Spleen (tissue), 13 donors: ENCODE measurements around the gene TRIM23. TPM values are rescaled to one million over a fixed set of nuclear protein-coding genes. Genes with fewer than 3 reads are reported as not detected.

Experiments
- DNase-seq: peaks from one replicate; pipeline ENCODE4 v3.0.0-alpha.2; 2020
- H3K27ac ChIP-seq, 8 donors: fragments of 200-600 bp; sonication (generic) in 7 of 8; 1 replicate in 4 of 8; 2 replicates in 4 of 8; pipeline versions ENCODE4 v1.5.0 to v1.8.0; 2016 to 2021; ENCODE audit warnings: inconsistent platforms in 4 of 8, mild to moderate bottlenecking in 4 of 8, moderate library complexity in 1 of 8
- H3K27me3 ChIP-seq, 7 donors: fragments of 200-600 bp; sonication (generic) in 6 of 7; replicated peaks in 1 of 7; 1 replicate in 4 of 7; 2 replicates in 3 of 7; pipeline versions ENCODE4 v1.5.0 to v1.8.0; 2016 to 2021; ENCODE audit warnings: inconsistent platforms in 3 of 7, mild to moderate bottlenecking in 1 of 7
- H3K36me3 ChIP-seq, 6 donors: fragments of 200-600 bp; sonication (generic) in 5 of 6; 1 replicate in 4 of 6; 2 replicates in 2 of 6; pipeline versions ENCODE4 v1.5.0 to v1.8.0; 2016 to 2021; ENCODE audit warnings: inconsistent platforms in 2 of 6
- H3K4me1 ChIP-seq, 6 donors: fragments of 200-600 bp; sonication (generic) in 5 of 6; 1 replicate in 3 of 6; 2 replicates in 3 of 6; pipeline versions ENCODE4 v1.5.0 to v1.8.0; 2016 to 2021; ENCODE audit warnings: inconsistent platforms in 3 of 6
- H3K4me3 ChIP-seq, 8 donors: fragments of 200-600 bp; sonication (generic) in 7 of 8; 1 replicate in 4 of 8; 2 replicates in 4 of 8; pipeline versions ENCODE4 v1.5.0 to v1.8.0; 2016 to 2021; ENCODE audit warnings: inconsistent platforms in 4 of 8, mild to moderate bottlenecking in 4 of 8, moderate library complexity in 2 of 8
- H3K9me3 ChIP-seq, 8 donors: fragments of 200-600 bp; sonication (generic) in 7 of 8; 1 replicate in 4 of 8; 2 replicates in 4 of 8; pipeline versions ENCODE4 v1.5.0 to v1.8.0; 2016 to 2021; ENCODE audit warnings: inconsistent platforms in 4 of 8
- POLR2A ChIP-seq, 3 donors: fragments of 450-650 bp; IDR thresholded peaks; one replicate each; pipeline ENCODE4 v1.5.1; 2017; ENCODE audit warnings: antibody characterized with exemption in 3 of 3, mild to moderate bottlenecking in 1 of 3
- POLR2AphosphoS5 ChIP-seq, 3 donors: sonication (generic); formaldehyde crosslinking; IDR thresholded peaks; one replicate each; pipeline ENCODE4 v1.5.1; 2017; ENCODE audit warnings: antibody characterized with exemption in 3 of 3
- WGBS, 5 donors: extraction: QIAGEN DNeasy Blood & Tissue Kit in 3 of 5; methylation state at CpG; one replicate each; pipeline versions ENCODE4 v1.1.5 to v1.1.7; 2013 to 2018; 5-methylcytosine and 5-hydroxymethylcytosine counted together
- intact Hi-C: fragments of 100-400 bp; cut with DNase I; formaldehyde crosslinking; loops from one replicate; pipeline ENCODE4 v1.15.0; 2023; ENCODE audit warnings: low total_unique reads
- long read RNA-seq, 2 donors: transcript quantifications; one replicate each; lab custom pipeline, GENCODE V29; 2026
- polyA plus RNA-seq, 3 donors: library from polyadenylated mRNA; stranded (reverse); fragments of 200-250 nt; gene quantifications; one replicate each; pipeline ENCODE4 v1.2.1, GENCODE V29; 2013
- total RNA-seq, 7 donors: library from RNA; depleted of rRNA in 3 of 7; stranded (reverse); fragments of >200 nt in 3 of 7; fragmentation: NEBNext Ultra II Directional in 4 of 7; extraction: Animal tissue kit (Norgen Biotek cat#: 25700) in 4 of 7; gene quantifications; one replicate each; pipeline versions ENCODE4 v1.1.0 to v1.2.1, GENCODE V29; 2016 to 2021
- TF ChIP-seq, protein P1 (sequence below), 11 experiments: fragments of 200-600 bp in 7 of 11; fragments of 450-650 bp in 4 of 11; sonication (generic) in 4 of 11; IDR thresholded peaks in 8 of 11; conservative IDR thresholded peaks in 3 of 11; 1 replicate in 7 of 11; 2 replicates in 4 of 11; pipeline versions ENCODE4 v1.4.0 to v1.8.0; 2016 to 2021; ENCODE audit warnings: antibody characterized with exemption in 11 of 11, inconsistent platforms in 4 of 11, mild to moderate bottlenecking in 1 of 11
- donor health status: healthy with polysubstance abuse.
- donor health status: DM: no; HTN: no; CAD: no; lungs with moderate emphysema.
- donor health status: DM: no; HTN: no; CAD: no.
- donor health status: Bipolar disorder and iron deficiency.
- donor health status: healthy.
- donor health status: DM: no; HTN: no; CAD: no.
- donor health status: DM: yes; HTN: yes; CAD: no.

TRIM23 gene
- 10 to 100 TPM; 13.1 to 24.2 (median 20.2) TPM for total RNA-seq
- polyA plus RNA-seq: 1 to 10 TPM; 3.3 to 3.6 (median 3.5) TPM
- long read RNA-seq, donor 1, full-length matches to known transcripts: 4 of 4 reads
- long read RNA-seq, donor 1, partial matches to known transcripts: 0 of 4 reads
- long read RNA-seq, donor 1, other reads (novel, unspliced or antisense): 0 of 4 reads
- long read RNA-seq, donor 2, full-length matches to known transcripts: 3 of 3 reads
- long read RNA-seq, donor 2, partial matches to known transcripts: 0 of 3 reads
- long read RNA-seq, donor 2, other reads (novel, unspliced or antisense): 0 of 3 reads

DNA sequence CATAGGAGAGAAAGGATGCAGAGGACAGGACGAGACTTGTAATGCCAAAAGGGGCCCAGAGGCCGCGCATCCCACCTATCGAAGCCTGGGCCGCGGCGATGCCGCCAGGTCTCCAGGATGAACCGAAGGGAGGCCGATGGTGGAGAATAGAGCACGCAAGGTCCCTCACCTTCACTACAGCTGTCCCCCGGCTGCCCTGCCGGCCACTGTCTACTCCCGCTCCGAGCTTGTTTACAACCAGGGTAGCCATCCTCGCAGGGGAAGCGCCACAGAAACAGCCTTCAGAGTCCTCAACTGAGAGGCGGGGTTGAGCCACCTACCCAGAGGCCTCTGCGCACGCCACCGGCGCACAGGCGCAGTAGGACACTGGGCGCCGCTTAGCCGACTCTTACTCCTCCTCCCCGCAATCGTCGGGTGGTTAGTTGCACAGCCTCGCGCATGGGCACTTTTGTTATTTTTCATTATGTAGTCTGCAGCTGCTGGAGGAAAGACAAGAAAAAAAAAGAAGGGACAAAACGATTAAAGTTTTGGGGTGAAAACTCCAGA is at the start of gene TRIM23:
TRIM23 (minus strand) TSS at position 309 of the 546 bp plus-strand sequence; CDS start at position 250, 59 bp downstream.
- peaks cover 32 to 80% (median 60%) of the 10 kb centered on the region in 6 donors for H3K4me1 ChIP-seq
- H3K9me3 ChIP-seq: no peaks in the 10 kb centered on the region
- peak within 1 kb of the TSS; percentile 78 to 95 (median 92) for H3K27ac ChIP-seq
- H3K4me3 ChIP-seq: peak within 1 kb of the TSS; percentile 75 to 95 (median 88)
- WGBS, 5 donors: 0 to 1% (median 0%) methylated on average over 31 to 32 of the region's 32 CpGs
- intact Hi-C loops: no loop called here
- no peaks in the 10 kb centered on the region for H3K27me3 ChIP-seq
- H3K36me3 ChIP-seq: peaks cover 0 to 19% (median 1%) of the 10 kb centered on the region in 6 donors
- TF ChIP-seq POLR2AphosphoS5 (IDR thresholded peaks at IDR 0.05): peak; percentile 85 to 90 (median 85)
- no peak for TF ChIP-seq POLR2A (IDR thresholded peaks at IDR 0.05)
- TF ChIP-seq, protein P1, sequence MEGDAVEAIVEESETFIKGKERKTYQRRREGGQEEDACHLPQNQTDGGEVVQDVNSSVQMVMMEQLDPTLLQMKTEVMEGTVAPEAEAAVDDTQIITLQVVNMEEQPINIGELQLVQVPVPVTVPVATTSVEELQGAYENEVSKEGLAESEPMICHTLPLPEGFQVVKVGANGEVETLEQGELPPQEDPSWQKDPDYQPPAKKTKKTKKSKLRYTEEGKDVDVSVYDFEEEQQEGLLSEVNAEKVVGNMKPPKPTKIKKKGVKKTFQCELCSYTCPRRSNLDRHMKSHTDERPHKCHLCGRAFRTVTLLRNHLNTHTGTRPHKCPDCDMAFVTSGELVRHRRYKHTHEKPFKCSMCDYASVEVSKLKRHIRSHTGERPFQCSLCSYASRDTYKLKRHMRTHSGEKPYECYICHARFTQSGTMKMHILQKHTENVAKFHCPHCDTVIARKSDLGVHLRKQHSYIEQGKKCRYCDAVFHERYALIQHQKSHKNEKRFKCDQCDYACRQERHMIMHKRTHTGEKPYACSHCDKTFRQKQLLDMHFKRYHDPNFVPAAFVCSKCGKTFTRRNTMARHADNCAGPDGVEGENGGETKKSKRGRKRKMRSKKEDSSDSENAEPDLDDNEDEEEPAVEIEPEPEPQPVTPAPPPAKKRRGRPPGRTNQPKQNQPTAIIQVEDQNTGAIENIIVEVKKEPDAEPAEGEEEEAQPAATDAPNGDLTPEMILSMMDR (IDR thresholded peaks at IDR 0.05 in 8 of 11, conservative IDR thresholded peaks at IDR 0.05 in 3 of 11): peak in 3 of 11 experiments; percentile 6 to 20 (median 18)
- peak; percentile 98 for DNase-seq

DNA sequence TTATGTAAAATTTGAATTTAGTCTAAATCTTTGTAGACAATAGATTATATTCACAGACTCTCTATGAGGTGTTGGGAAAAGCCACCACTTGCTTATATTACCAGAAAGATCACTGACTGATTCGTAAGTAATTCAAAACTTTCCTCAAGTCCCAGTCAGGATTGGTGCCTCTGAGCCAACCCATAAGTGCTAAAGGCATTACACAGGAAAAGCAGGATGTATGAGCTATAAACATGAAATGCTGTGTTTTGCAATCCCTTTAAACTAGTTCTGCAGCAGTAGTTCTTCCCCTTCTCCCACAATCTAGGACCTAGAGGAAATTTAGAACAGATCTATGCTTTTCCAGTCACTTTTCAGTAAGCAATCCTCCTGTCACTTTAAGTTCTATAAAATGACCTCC is 48.7 kb upstream of the TRIM23 start:
- TF ChIP-seq, protein P1 (IDR thresholded peaks at IDR 0.05 in 8 of 11, conservative IDR thresholded peaks at IDR 0.05 in 3 of 11): no peak
- no peak for TF ChIP-seq POLR2A (IDR thresholded peaks at IDR 0.05)
- no peak for TF ChIP-seq POLR2AphosphoS5 (IDR thresholded peaks at IDR 0.05)
- 66 to 89% (median 77%) methylated on average over 1 of the region's 1 CpG for WGBS, 5 donors
- H3K27me3 ChIP-seq: no peaks in the 10 kb centered on the region
- peaks cover 0 to 11% (median 0%) of the 10 kb centered on the region in 6 donors for H3K4me1 ChIP-seq
- H3K36me3 ChIP-seq: peaks cover 0 to 85% (median 20%) of the 10 kb centered on the region in 6 donors
- H3K4me3 ChIP-seq: no peak overlapping the region
- peak overlapping the region in 1 of 8 donors; percentile 13 for H3K27ac ChIP-seq
- no peaks in the 10 kb centered on the region for H3K9me3 ChIP-seq
- no peak for DNase-seq
- intact Hi-C loops: no loop called here

DNA sequence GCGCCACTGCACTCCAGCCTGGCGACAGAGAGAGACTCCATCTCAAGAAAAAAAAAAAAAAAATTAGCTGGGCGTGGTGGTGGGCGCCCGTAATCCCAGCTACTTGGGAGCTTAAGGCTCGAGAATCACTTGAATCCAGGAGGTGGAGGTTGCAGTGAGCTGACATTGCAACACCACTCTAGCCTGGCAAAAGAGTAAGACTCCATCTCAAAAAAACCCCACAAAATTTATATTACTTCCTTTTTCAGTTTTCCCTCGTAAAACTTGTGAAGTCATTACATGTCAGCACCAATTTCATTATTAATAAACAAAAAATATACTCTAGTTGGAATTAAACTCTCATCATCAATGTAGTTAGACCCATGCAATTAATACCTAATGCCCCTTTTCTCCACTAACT is 44.6 kb upstream of the TRIM23 start:
- TF ChIP-seq POLR2A (IDR thresholded peaks at IDR 0.05) (no peak), POLR2AphosphoS5 (IDR thresholded peaks at IDR 0.05) (no peak)
- TF ChIP-seq, protein P1 (IDR thresholded peaks at IDR 0.05 in 8 of 11, conservative IDR thresholded peaks at IDR 0.05 in 3 of 11): no peak
- Histone ChIP-seq H3K36me3 (peaks cover 0 to 100% (median 22%) of the 10 kb centered on the region in 6 donors), H3K27ac (no peak overlapping the region), H3K4me3 (no peak overlapping the region), H3K9me3 (no peaks in the 10 kb centered on the region), H3K4me1 (peaks cover 0 to 5% (median 0%) of the 10 kb centered on the region in 6 donors), H3K27me3 (no peaks in the 10 kb centered on the region)
- DNase-seq: no peak
- intact Hi-C loops: no loop called here
- 65 to 80% (median 76%) methylated on average over 7 of the region's 7 CpGs for WGBS, 5 donors
